GM12864 (cell line): ENCODE measurements around the gene MGAT2.
"Not testable (repeated sequence)": the region's sequence is repeated elsewhere in the genome, so short reads cannot be mapped to it uniquely, and the experiment has no call there.

Experiments
- DNase-seq: peaks from one replicate; pipeline ENCODE4 v3.0.0-alpha.2; 2011; ENCODE audit warnings: low read depth
- H3K4me3 ChIP-seq: 2 replicates; pipeline ENCODE4 v1.5.1; 2011; ENCODE audit warnings: mild to moderate bottlenecking, low read depth, low read length, control low read depth
- CTCF ChIP-seq: IDR thresholded peaks from 2 replicates; pipeline ENCODE4 v1.5.1; 2011; ENCODE audit warnings: low read depth, mild to moderate bottlenecking, moderate library complexity, low read length, control low read depth, inconsistent platforms; ENCODE audit errors: missing control alignments

The MGAT2 gene

GRCh38 chr14:49640540-49641417 is 20.2 kb downstream of the MGAT2 start:
- H3K4me3 ChIP-seq: no peak overlapping the region
- DNase-seq: no peak
- no peak for TF ChIP-seq CTCF

- H3K4me3 ChIP-seq: no peak overlapping the region
- TF ChIP-seq CTCF: no peak
- no peak for DNase-seq
Measured at GRCh38 chr14:49641697-49642129, 21.1 kb downstream of the MGAT2 start.

- TF ChIP-seq CTCF: no peak
- no peak overlapping the region for H3K4me3 ChIP-seq
- DNase-seq: no peak
Measured at GRCh38 chr14:49642163-49642562, 21.6 kb downstream of the MGAT2 start.

- DNase-seq: no peak
- TF ChIP-seq CTCF: no peak
- no peak overlapping the region for H3K4me3 ChIP-seq
Measured at GRCh38 chr14:49653508-49653907, 32.9 kb downstream of the MGAT2 start.

- no peak for DNase-seq
- no peak overlapping the region for H3K4me3 ChIP-seq
- TF ChIP-seq CTCF: no peak
Measured at GRCh38 chr14:49654511-49654910, 33.9 kb downstream of the MGAT2 start.

GRCh38 chr14:49657500-49657899 is 36.9 kb downstream of the MGAT2 start:
- not testable (repeated sequence) for H3K4me3 ChIP-seq, DNase-seq

- H3K4me3 ChIP-seq: no peak overlapping the region
- DNase-seq: no peak
- no peak for TF ChIP-seq CTCF
Measured at GRCh38 chr14:49659526-49660455, 39.2 kb downstream of the MGAT2 start.
